HCEC 1CT (cell line): Measurements from ENCODE around the gene SHOX.
"Not testable (repeated sequence)": the region's sequence is repeated elsewhere in the genome, so short reads cannot be mapped to it uniquely, and the experiment has no call there.

Experiments
- DNase-seq: peaks from one replicate; pipeline ENCODE4 v3.0.0-alpha.2; 2017

Gene SHOX

DNA sequence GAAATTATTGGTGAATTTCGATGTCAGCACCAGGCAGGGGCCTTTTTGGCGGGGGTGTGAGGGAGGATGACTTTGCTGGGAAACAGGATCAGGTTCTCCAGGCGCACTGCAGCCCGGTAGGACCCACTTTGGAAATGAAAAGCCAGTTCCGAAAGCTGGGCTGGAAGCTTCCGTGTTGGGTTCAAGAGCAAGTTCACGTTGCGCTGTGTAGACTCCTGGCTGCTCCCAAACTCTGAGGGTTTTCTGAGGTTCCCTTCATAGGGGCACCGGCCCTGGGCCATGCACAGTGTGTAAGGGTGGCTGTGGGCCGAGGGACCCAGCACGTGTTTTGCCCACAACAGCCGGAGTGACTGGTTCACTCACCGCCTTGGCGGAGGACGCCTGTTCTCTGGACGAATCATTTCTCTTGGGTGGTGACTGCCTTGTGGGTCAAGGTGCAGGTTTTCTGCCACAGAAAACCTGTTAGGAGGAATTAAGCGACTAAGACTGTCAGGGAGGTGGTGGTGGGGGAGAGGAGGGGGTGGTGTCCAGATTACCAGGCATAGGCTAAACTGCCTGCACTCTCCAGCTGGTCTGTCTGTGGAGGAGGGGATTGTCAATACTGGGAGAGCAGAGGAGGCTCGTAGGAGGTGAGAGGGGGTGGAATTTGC is 8.0 kb downstream of the SHOX start:
- DNase-seq = no peak

DNA sequence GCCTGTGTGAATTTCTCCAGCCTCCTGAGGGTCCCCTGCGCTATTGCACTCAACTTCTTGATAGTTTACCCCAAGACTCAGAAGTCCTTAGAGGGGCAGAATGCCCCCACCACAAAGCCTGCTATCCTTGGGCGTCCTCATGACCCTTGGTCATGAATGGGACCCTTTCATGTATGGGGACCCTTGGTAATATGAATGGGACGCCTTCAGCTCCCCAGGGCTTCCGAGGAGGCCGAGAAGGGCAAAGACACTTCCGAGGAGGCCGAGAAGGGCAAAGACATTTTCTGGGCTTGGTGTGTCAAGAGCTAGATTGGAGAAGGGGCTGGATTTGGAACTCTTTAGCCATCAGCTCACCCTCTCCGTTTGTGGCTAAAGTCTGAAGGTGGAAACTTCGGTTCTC is 8.6 kb downstream of the SHOX start:
- no peak for DNase-seq

DNA sequence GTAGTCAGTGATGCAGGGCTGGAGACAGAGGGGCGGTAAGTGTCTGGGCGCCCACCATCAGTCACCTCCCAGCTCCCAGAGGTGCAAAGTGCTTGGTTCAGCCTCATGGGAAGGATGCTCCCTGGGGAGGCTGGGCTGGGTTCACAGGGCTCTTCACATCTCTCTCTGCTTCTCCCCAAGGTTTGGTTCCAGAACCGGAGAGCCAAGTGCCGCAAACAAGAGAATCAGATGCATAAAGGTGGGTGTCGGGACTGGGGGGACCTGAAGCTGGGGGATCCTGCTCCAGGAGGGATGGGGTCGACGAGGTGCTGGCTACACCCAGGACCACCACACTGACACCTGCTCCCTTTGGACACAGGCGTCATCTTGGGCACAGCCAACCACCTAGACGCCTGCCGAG is 10.1 kb downstream of the SHOX start:
- DNase-seq = no peak

DNA sequence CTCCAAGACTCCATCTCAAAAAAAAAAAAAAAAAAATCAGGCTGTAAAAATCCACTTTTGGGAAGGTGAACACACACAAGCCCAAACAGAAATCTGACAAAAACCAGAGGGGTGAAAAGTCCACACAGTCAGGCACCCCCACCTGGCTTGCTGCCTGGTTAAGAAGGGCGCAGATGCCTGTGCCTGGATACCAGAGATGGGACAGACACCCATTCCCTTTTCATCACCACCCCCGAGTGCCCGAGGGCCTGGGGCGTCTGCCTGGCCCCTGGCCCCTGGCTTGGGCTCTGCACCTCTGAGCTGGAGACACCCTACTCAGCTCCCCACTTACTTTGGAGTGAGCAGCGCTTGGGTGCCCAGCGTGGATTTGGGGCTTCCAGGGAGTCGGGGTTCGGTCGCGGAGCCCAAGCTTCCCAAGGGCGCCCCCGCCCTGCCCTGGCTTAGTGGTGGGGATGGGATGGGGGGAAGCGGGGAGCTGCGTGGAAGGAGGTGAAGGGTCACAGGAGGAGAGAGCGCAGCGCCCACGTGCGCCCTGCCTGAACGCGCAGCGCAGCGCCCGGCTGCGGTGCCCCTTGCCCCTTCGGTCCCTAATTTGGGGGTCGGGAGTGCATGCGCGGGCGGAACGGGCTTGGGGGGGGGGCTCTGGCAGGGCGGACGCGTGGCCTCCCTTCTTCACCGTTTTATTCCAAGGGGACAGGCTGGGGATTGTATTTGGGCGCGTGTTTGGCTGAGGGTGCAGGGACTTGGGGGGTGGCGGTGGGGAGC is 11.3 kb downstream of the SHOX start:
- DNase-seq = no peak

DNA sequence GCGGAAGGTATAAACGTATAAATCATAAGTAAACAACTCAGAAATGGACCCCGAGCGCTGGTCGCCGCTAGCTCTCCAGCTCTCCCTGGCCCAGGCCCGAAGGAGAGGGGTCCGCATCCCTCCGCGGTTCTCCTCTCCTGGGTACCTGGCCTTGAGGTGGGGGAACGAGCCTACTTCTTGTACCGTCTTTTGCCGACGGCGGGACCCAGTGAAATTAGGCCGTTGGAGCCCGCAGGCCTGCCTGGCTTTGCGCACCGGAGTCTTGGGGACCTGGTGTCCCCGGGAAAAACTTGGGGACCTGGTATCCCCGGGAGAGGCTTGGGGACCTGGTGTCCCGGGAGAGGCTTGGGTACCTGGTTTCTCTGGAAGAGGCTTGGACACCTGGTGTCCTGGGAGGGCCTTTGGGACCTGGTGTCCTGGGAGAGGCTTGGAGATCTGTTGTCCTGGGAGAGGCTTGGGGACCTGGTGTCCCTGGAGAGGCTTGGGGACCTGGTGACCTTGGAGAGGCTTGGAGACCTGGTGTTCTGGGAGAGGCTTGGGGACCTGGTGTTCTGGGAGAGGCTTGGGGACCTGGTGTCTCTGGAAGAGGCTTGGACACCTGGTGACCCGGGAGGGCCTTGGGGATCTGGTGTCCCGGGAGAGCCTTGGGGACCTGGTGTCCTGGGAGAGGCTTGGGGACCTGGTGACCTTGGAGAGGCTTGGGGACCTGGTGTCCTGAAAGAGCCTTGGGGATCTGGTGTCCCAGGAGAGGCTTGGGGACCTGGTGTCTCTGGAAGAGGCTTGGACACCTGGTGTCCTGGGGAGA is 12.0 kb downstream of the SHOX start:
- DNase-seq = no peak

DNA sequence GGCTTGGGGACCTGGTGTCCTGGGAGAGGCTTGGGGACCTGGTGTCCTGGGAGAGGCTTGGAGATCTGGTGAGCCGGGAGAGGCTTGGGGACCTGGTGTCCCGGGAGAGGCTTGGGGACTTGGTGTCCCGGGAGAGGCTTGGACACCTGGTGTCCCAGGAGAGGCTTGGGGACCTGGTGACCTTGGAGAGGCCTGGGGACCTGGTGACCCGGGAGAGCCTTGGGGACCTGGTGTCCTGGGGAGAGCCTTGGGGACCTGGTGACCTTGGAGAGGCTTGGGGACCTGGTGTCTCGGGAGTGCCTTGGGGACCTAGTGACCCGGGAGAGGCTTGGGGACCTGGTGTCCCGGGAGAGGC is 12.6 kb downstream of the SHOX start:
- DNase-seq = no peak

DNA sequence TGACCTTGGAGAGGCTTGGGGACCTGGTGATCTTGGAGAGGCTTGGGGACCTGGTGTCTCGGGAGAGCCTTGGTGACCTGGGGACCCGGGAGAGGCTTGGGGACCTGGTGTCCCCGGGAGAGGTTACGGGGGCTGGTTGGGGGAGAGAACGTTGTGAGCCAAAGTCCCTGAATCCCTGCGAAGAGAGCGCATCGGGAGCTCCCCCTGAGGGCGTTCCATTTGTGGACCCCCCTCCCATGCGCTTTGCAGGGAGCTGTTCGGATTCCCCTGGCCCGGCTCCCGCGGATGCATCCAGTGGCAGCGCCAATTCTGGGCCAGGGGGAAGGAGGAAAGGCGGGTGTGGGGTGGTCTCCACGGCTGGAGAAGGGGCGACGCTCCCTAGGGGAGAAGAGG is 13.3 kb downstream of the SHOX start:
- no peak for DNase-seq

DNA sequence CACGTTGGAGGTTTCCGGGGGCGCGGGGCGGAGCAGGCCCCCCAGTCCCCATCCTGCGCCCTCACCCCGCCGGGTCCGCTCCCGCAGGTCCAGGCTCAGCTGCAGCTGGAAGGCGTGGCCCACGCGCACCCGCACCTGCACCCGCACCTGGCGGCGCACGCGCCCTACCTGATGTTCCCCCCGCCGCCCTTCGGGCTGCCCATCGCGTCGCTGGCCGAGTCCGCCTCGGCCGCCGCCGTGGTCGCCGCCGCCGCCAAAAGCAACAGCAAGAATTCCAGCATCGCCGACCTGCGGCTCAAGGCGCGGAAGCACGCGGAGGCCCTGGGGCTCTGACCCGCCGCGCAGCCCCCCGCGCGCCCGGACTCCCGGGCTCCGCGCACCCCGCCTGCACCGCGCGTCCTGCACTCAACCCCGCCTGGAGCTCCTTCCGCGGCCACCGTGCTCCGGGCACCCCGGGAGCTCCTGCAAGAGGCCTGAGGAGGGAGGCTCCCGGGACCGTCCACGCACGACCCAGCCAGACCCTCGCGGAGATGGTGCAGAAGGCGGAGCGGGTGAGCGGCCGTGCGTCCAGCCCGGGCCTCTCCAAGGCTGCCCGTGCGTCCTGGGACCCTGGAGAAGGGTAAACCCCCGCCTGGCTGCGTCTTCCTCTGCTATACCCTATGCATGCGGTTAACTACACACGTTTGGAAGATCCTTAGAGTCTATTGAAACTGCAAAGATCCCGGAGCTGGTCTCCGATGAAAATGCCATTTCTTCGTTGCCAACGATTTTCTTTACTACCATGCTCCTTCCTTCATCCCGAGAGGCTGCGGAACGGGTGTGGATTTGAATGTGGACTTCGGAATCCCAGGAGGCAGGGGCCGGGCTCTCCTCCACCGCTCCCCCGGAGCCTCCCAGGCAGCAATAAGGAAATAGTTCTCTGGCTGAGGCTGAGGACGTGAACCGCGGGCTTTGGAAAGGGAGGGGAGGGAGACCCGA is 14.0 kb downstream of the SHOX start:
- DNase-seq = no peak

DNA sequence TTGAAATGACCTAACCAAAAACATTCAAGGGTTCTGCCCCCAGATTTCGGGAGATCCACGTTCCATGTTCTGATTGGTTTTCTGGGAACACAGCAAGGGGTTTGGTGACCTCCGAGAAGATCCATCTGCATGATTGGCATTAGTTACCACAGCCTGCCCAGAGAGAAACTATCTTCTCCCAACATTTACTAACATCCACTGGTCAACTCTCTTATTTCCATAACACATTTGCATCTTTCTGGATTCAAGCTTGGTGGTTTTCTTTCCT is 15.6 kb downstream of the SHOX start:
- DNase-seq = no peak

DNA sequence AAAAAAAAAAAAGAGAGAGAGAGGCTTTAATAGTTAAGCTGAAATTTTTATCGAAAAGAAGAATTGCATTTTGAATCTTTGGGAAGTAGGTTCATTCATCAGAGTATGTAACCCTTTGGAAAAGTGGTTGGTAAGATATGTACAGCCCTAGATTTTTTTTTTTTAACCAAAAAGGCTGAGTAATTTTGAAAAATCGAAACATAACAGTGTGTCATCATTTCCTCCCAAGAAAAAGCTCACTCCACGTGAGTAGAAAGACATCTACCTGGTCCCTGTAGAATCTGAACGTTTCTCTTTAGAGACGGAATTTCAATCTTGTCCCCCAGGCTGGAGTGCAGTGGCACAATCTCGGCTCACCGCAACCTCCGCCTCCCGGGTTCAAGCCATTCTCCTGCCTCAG is 16.2 kb downstream of the SHOX start:
- no peak for DNase-seq

DNA sequence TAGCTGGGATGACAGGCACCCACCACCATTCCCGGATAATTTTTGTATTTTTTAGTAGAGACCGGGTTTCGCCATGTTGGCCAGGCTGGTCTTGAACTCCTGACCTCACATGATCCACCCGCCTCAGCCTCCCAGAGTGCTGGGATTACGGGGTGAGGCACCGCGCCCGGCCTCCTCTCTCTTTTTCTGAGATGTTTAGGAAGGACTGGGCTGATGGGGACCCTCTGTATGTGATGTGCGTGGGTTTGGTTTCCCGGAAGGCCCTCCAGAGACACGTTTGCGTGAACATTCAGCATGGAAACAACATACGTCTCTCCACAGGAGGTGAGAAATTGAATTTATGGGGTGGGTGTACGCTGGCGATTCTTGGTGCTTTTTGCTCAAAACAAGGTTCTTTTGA is 18.6 kb downstream of the SHOX start:
- DNase-seq = no peak

DNA sequence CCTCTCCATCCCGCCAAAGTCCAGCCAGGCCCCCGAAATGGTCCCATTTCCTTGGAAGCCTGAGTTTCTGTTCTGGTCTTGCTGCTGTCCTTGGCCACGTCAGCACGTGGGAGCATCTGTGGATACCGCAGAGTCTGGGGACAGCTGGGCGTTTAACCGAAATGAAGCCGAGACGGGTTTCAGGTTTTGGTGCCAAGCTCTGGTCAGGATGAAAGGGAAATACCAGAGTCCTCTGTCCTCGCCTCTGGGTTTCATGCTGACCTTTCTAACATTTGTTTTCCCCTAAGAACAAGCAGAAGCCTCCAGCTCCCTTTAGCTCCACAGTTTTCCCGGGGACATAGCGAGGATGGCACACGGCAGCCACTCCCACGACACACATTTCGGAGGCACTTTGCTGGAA is 19.7 kb downstream of the SHOX start:
- no peak for DNase-seq

DNA sequence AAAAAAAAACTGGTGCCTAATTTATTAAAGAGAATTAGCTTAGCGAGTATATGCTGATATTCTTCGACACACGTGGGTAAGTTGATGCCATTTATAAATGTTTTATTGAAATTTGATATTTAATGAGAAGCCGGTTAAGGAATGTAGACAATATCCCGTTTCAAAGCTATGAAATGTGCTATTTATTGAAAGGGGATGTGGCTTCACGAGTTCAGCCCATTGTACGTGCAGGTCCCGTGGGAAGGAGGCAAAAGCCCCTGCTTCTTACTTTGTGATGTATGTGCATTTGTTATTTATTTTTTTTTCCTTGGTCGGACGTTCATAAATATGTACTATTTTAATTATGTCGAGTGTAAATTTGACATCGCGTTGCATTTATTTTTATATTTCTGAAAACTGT is 20.2 kb downstream of the SHOX start:
- DNase-seq = no peak

DNA sequence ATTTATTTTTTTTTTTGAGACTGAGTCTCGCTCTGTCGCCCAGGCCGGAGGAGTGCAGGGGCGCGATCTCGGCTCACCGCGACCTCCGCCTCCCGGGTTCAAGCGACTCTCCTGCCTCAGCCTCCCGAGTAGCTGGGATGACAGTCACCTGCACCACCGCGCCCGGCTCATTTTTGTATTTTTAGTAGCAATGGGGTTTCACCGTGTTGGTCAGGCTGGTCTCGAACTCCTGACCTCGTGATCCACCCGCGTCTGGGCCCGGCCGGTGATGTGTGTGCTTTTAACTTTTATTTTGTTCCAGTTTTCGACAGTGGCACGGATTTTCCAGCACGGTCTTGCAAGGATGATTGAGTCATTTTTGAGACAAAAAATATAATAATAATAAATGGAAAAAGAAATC is 21.3 kb downstream of the SHOX start:
- not testable (repeated sequence) for DNase-seq

DNA sequence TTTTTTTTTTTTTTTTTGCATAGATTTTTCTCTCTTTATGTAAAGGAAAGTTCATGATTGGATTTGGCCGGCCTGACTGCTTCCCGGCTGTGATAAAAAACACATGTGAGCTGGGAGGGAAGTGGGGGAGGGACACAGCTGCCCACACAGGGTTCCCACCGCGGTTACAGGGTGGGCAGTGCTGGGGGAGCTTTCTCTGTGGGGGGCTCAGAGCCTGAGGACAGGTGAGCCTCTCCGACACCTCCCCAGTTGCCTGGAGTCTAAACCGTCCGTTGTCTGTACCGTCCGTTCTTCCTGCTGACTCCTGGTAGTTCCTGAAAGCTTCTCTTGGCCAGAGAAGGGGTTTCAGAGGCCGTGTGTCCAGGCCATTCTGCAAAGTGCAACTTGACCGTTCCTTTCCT is 21.8 kb downstream of the SHOX start:
- no peak for DNase-seq

DNA sequence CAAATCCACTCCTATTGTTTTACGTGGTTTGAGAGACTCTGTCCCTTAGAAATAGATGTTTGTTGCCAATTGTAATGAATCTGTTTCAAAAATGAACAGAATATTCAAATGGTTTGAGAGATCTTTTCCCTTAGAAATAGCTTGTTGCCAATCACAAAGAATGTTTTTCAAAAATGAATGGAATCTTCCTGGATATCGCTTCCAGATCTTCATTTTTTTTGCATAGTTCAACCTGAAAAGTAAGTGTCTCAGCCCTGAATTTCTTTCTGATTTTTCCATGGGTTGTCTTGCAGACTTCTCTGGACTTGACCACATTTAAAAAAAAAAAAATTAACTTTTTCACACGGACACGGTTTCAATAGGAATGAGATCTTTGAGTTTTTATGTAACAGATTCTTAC is 22.7 kb downstream of the SHOX start:
- DNase-seq = no peak

DNA sequence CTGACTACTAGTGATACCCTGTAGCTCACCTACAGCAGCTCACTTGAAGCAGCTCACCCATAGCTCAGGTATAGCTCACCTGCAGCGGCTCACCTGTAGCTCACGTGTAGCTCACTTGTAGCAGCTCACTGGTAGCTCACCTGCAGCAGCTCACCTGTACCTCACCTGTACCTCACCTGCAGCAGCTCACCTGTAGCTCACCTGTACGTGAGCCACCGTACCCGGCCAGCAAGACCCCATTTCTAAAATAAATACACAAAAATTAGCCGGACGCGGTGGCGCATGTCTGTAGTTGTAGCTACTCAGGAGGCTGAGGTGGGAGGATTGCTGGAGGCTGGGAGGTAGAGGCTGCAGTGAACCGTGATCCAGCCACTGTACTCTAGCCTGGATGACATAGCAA is 30.6 kb downstream of the SHOX start:
- DNase-seq = no peak

DNA sequence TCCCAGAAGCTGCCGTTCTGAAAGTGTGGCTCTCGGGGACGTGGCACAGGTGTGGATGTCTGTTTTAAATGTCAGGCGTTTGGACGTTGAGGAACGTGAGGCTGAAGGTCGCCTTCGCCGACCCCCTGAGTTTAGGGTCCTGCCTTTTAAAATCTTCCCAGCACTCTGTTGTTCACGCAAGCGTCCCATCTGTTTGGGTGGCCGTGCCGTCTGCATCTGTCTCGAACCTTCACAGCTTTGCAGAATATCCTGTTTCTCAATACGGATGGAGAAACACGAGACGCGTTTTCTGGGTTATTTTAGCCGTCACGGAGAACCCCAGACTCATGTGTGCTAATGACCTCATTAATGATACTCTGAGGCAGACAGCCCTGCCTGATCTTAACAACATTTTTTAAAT is 31.5 kb downstream of the SHOX start:
- no peak for DNase-seq

DNA sequence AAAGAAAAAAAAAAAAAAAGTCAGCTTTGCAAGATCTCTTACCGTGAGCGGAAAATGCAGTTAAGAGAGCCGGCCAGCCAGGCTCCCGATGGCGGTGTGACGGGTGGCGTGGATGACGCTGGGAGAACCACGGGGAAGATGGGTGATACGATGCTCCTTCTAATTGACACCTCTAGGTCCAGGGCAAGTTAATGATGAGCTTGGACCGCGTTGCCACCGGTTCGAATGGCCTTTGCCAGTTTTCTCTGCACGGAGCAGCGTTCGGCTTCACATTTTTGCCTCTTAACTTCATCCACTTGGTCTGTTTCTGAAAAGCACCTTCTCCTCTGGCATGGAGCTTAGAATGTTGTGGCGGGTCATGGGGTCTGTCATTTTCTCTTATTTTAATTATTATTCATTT is 33.2 kb downstream of the SHOX start:
- no peak for DNase-seq

DNA sequence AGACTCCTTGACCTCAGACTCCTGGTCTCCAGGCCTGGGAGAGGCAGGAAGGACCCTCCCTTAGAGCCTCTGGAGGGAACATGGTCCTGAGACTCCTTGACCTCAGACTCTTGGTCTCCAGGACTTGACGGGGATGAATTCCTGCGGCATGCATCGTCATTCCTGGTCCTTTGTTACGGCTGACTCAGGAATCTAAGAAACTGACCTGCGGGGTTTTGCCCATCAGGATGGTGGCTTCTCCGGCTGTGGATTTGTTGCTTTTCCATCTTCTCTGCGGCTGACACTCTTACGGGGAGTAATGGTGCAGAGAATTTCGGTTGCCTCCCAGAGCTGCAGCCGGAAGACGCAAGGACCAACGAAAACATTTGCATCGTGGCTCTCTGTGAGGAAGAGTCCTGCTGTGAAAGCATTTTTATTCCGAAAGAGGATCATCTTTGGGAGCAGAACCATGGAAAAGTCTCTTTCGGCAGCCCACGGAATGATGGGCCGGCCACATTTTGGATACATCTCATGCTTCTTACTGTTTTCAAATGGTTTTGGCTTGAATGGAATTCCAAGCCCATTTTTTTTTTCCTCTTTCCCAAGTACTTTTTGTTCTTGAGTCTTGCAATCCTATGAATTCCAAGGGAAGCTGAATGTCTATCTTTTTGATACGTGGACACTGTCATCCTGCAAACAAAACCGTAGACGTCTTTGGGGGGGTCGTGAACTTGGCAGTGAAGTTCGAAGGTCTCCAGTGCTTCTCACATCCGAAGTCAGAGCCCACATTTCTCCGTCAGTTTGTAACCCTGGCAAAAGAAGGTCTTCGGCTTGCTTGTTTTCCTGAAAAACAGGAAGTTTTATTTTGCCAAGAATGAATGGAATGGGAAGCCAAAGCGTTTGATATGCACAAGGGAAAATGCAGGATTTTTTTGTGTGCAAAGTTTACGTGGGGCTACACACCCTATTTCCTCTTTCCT is 36.5 kb downstream of the SHOX start:
- DNase-seq = no peak

DNA sequence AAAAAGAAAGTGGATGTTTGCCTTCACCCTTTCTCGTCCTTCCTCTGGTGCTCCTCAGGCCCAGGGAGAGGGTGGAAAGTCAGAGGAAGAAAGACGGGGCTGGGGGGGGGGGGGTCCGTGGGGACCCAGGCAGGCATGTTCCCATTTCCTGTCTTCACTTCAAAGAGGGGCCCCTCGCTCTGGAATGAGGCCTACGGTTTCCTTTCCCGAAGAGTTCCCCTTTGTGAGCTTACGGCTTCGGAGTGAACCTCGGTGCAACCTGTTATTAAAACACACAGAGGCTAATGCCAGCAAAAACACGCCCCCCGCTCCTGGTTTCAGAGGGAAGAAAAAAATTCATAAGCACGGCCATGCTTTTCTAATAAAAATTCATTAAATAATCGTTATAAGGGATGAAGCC is 40.1 kb downstream of the SHOX start:
- no peak for DNase-seq

DNA sequence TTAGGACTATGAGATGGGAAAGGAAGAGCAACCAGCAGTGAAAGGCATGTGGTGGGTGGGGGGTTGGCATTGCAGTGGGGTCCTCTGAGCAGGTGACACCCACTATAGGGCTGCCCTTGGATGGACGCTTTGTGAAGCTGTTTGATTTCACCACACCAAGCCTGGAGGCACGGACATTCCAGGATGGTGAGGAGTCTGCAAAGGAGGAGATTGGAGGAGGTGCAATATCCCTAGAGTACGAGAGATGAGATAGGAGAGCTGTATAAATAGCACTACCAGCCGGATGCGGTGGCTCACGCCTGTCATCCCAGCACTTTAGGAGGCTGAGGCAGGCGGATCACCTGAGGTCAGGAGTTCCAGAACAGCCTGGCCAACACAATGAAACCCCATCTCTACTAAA is 42.3 kb downstream of the SHOX start:
- no peak for DNase-seq
